ENCODE results near the gene LSAMP. TPM values are rescaled to one million over a fixed set of nuclear protein-coding genes. Genes with fewer than 3 reads are reported as not detected.

The LSAMP gene
- total and polyA plus RNA-seq, 2 of the 4 experiments (the other 2 are of a cell fraction), result 7.9 to 8.0 TPM

DNA sequence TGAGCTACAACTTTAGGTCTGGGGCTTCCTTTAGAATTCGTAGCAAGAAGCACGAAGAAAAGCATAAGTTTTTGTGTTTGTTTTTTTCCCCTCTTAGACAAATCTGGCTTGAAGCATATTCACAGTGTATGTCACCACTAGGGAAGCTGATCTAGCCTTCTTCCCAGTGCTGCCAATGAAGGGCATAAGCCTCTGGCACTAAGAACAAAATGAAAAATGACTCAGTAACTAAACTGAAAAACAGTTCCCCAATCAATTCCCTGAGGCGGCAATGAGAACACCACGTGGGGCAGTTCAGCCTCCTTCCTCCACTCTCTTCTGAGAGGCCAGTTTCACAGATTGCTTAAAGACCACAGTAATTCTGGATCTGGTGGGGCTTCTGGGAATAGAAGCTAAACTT is 483.9 kb downstream of the LSAMP start:
- no peak overlapping the region for H3K14ac ChIP-seq (replicated peaks; ENCODE audit: low read depth, low read length)
- no peak overlapping the region for H3K56ac ChIP-seq (ENCODE audit: extremely low read depth, insufficient read depth, low read length)
- no peaks in the 10 kb centered on the region; the same call in 1 of the 2 replicates for H3K4me1 ChIP-seq (ENCODE audit: control insufficient read depth, insufficient read depth, low read length)
- H3K4me2 ChIP-seq (ENCODE audit: low read depth, low read length), result no peak overlapping the region
- no peak overlapping the region for H2BK20ac ChIP-seq (ENCODE audit: low read depth, low read length)
- ChIA-PET POLR2A (ENCODE audit: unreplicated experiment) (no interaction called here), CTCF (no interaction called here)
- no CpG with 5 or more reads among the region's 4 CpGs for WGBS, 2 experiments (ENCODE audit: extremely low coverage in 2 of 2, insufficient read length in 1 of 2)
- ATAC-seq (ENCODE audit: low read depth) (no peak), DNase-seq (no peak)
- no peaks in the 10 kb centered on the region for H4K20me1 ChIP-seq (ENCODE audit: insufficient read depth, low read length)
- TF ChIP-seq FOS (IDR thresholded peaks at IDR 0.05; ENCODE audit: low read depth, low read length) (no peak), RAD21 (IDR thresholded peaks at IDR 0.05; ENCODE audit: low read length) (no peak), POLR2A (IDR thresholded peaks at IDR 0.05; ENCODE audit: low read depth, low read length) (no peak), BHLHE40 (IDR thresholded peaks at IDR 0.05; ENCODE audit: low read depth, low read length) (no peak), MAZ (IDR thresholded peaks at IDR 0.05; ENCODE audit: borderline replicate concordance, low read depth, low read length) (no peak)
- TF ChIP-seq, protein P1, sequence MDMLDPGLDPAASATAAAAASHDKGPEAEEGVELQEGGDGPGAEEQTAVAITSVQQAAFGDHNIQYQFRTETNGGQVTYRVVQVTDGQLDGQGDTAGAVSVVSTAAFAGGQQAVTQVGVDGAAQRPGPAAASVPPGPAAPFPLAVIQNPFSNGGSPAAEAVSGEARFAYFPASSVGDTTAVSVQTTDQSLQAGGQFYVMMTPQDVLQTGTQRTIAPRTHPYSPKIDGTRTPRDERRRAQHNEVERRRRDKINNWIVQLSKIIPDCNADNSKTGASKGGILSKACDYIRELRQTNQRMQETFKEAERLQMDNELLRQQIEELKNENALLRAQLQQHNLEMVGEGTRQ (IDR thresholded peaks at IDR 0.05; ENCODE audit: low read depth, low read length), result no peak
- H3K18ac ChIP-seq (ENCODE audit: low read depth, low read length), result no peak overlapping the region
- H2AK5ac ChIP-seq (ENCODE audit: low read depth, low read length), result no peak overlapping the region
- no peak overlapping the region for H3K4ac ChIP-seq (ENCODE audit: low read depth, low read length)
- intact Hi-C loops (cut with micrococcal nuclease) (no loop called here), in situ Hi-C loops (cut with MboI; ENCODE audit: low sequenced_read_pairs) (no loop called here), dilution Hi-C loops (cut with HindIII; ENCODE audit: low sequenced_read_pairs, unreplicated experiment) (no loop called here)
- no peak overlapping the region for H2AK9ac ChIP-seq (replicated peaks; ENCODE audit: low read depth, low read length, poor library complexity)
- H2BK5ac ChIP-seq (ENCODE audit: low read depth, low read length, poor library complexity, severe bottlenecking), result no peak overlapping the region
- no peak overlapping the region for H2AFZ ChIP-seq (replicated peaks; ENCODE audit: low read length, poor library complexity)
- H3K36me3 ChIP-seq (ENCODE audit: control insufficient read depth, insufficient read depth, low read length), result no peaks in the 10 kb centered on the region
- H2BK15ac ChIP-seq (ENCODE audit: low read depth, low read length), result no peak overlapping the region
- no peak overlapping the region for H4K8ac ChIP-seq (ENCODE audit: low read depth in 2 of 2, low read length in 2 of 2)
- H3K27ac ChIP-seq (ENCODE audit: insufficient read depth, low read length), result no peak overlapping the region
- no peaks in the 10 kb centered on the region for H3K27me3 ChIP-seq (ENCODE audit: control insufficient read depth, insufficient read depth, low read length)
- no peaks in the 10 kb centered on the region for H3K79me1 ChIP-seq (ENCODE audit: low read depth in 1 of 2, low read length in 2 of 2)
- BruUV-seq (replicated peaks), result no TSS peak
- H3K9ac ChIP-seq (ENCODE audit: low read depth, low read length), result no peak overlapping the region
- H3K23ac ChIP-seq (ENCODE audit: low read depth, low read length), result no peak overlapping the region
- H4K91ac ChIP-seq (ENCODE audit: insufficient read depth, low read depth, low read length), result no peak overlapping the region
- H3K4me3 ChIP-seq (ENCODE audit: insufficient read depth, low read depth, low read length), result no peak overlapping the region
- H2BK120ac ChIP-seq (ENCODE audit: low read depth, low read length), result no peak overlapping the region
- no peak overlapping the region for H4K5ac ChIP-seq (ENCODE audit: low read depth, low read length)
- H3K9me1 ChIP-seq (ENCODE audit: insufficient read depth, low read length), result no peaks in the 10 kb centered on the region
- H3K9me3 ChIP-seq (ENCODE audit: control insufficient read depth, insufficient read depth, low read length), result no peaks in the 10 kb centered on the region
